GM19372 (cell line): Measurements from ENCODE around the gene GP9.
"Not testable (repeated sequence)": the region's sequence is repeated elsewhere in the genome, so short reads cannot be mapped to it uniquely, and the experiment has no call there.

Source experiments
- ATAC-seq: cut with Tn5 transposase; IDR thresholded peaks from one replicate; pipeline ENCODE4 v1.9.1; 2021; ENCODE audit warnings: mild to moderate bottlenecking, low read depth, moderate library complexity; ENCODE audit not compliant: unreplicated experiment

Gene GP9

GRCh38 chr3:129046732-129047552 is 13.6 kb upstream of the GP9 start:
- no peak for ATAC-seq

- no peak for ATAC-seq
Measured at GRCh38 chr3:129047553-129047839, 13.1 kb upstream of the GP9 start.

- no peak for ATAC-seq
Measured at GRCh38 chr3:129050556-129051295, 9.9 kb upstream of the GP9 start.

GRCh38 chr3:129051871-129052340 is 8.7 kb upstream of the GP9 start:
- no peak for ATAC-seq

GRCh38 chr3:129052675-129053074 is 7.9 kb upstream of the GP9 start:
- no peak for ATAC-seq

GRCh38 chr3:129054605-129055104 is 5.9 kb upstream of the GP9 start:
- no peak for ATAC-seq

- ATAC-seq, result no peak
Measured at GRCh38 chr3:129056451-129057173, 4.0 kb upstream of the GP9 start.

GRCh38 chr3:129057249-129057648 is 3.3 kb upstream of the GP9 start:
- ATAC-seq, result no peak

- no peak for ATAC-seq
Measured at GRCh38 chr3:129058441-129059200, 2.0 kb upstream of the GP9 start.

- ATAC-seq, result no peak
Measured at GRCh38 chr3:129059311-129059958, 1.1 kb upstream of the GP9 start.

GRCh38 chr3:129061023-129061887 is 676 bp downstream of the GP9 start:
- ATAC-seq, result no peak

GRCh38 chr3:129061888-129062834 is 1.6 kb downstream of the GP9 start:
- ATAC-seq, result no peak

- no peak for ATAC-seq
Measured at GRCh38 chr3:129063091-129063640, 2.6 kb downstream of the GP9 start.

- ATAC-seq, result no peak
Measured at GRCh38 chr3:129063841-129064482, 3.4 kb downstream of the GP9 start.

- ATAC-seq, result no peak
Measured at GRCh38 chr3:129065016-129065719, 4.6 kb downstream of the GP9 start.

- ATAC-seq, result no peak
Measured at GRCh38 chr3:129065720-129066073, 5.1 kb downstream of the GP9 start.

- not testable (repeated sequence) for ATAC-seq
Measured at GRCh38 chr3:129067719-129068118, 7.1 kb downstream of the GP9 start.
